ENCODE measurements around the gene RAC3.

Gene RAC3

DNA sequence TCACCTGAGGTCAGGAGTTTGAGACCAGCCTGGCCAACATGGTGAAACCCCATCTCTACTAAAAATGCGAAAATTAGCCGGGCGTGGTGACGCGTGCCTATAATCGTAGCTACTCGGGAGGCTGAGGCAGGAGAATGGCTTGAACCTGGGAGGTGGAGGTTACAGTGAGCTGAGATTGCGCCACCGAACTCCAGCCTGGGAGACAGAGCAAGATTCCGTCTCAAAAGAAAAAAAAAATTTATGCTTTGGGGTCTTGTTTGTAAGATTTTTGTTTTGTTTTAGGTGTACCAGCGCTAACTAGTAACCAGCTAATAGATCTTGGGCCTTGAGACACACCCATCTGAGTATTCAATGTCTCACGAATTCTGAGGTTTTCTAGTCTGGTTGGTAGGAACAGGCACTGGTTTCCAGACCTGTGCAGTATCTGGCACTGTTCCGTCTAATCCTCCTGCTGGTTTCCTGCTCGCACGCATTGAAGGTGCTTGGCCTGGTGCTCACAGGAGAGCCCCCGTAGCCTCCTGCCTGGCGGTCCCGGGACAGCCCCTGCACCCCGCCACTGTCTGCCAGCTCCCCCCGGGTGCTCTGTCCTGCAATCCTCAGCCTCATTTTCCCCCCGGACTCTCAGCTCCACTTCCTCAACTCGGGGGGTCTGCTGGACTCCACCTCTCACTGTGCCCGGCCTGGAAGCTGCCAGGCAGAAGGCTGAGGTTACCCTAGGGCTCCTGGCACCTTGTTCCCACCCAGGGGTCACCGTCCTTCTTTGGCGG is 44.7 kb downstream of the RAC3 start:
- no peak overlapping the region for H3K4me3 ChIP-seq (ENCODE audit: low read depth, low read length)
- TF ChIP-seq, protein P1, sequence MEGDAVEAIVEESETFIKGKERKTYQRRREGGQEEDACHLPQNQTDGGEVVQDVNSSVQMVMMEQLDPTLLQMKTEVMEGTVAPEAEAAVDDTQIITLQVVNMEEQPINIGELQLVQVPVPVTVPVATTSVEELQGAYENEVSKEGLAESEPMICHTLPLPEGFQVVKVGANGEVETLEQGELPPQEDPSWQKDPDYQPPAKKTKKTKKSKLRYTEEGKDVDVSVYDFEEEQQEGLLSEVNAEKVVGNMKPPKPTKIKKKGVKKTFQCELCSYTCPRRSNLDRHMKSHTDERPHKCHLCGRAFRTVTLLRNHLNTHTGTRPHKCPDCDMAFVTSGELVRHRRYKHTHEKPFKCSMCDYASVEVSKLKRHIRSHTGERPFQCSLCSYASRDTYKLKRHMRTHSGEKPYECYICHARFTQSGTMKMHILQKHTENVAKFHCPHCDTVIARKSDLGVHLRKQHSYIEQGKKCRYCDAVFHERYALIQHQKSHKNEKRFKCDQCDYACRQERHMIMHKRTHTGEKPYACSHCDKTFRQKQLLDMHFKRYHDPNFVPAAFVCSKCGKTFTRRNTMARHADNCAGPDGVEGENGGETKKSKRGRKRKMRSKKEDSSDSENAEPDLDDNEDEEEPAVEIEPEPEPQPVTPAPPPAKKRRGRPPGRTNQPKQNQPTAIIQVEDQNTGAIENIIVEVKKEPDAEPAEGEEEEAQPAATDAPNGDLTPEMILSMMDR (IDR thresholded peaks at IDR 0.05; ENCODE audit: borderline replicate concordance, insufficient read depth, low read depth, low read length) = no peak

DNA sequence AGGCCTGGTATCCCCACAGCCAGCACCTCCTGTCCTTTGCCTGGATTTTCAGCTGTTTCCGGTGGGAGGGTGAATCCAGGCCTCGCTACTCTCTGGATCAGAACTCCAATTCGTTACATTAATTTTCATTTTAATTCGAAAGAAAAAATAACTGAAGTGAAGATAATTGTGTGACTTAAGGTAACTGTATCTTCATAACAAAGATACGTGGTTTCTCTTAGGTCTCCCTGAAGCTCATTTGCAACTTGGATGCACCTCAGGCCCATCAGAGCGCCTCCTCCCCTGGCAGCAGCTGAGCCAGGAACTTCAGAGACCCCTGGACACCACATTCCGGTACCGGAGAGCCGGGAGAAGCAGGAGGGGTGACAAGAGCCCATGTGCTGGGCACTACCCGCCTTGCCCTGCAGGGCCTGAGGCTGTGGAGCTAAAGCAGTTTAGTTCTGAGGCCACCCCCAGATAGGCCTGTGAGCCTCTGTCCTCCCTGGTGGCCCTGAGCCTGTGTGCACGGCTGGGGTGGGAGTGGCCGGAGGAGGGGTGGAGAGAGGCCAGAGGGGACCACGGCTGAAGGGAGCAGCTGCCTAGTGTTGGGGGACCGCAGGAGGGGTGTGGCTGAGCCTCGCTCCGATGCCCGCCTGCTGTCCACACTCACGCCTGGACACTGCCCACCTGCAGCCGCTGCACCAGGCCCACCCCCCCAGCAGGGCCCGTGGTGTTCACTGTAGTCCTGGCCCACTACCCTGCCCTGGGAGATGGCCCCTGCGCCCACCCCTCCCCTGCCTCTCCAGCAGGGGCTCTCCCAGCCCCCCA is 45.5 kb downstream of the RAC3 start:
- TF ChIP-seq, protein P1 (IDR thresholded peaks at IDR 0.05; ENCODE audit: borderline replicate concordance, insufficient read depth, low read depth, low read length) = no peak
- no peak overlapping the region for H3K4me3 ChIP-seq (ENCODE audit: low read depth, low read length)

DNA sequence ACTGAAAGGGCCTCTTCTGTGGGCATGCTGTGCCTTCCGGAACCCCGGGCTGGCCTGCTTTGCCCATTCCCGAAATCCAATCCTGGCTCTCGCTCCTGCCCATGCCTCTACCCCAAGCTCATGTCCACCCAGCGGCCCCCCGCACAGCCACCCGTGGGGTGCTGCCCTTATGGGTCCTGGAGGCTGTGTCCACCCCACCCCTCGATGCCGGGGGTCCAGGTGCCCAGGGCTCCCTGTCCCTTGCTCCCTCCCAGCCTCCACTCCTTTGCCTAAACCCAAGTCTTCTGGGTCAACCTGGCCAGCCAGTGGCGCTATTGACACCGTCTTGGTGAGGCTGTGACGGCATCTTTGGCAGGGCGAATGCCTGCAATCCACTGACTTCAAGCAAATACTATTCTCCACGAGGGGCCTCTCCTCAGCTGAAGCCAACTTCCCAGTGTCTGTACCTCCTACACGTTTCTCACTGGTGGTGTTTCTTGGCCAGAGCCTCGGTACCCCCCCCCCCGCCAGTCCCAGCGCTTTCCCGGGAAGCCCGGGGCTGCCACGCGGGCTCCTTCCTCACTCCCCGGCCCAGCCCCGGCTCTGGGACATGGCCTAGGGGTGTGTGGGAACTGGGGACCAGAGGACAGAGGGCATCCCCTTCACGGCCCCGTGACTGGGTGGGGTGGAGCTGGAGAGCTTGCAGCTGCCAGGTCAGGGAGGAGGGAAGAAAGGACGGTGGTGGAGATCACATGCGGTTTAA is 46.3 kb downstream of the RAC3 start:
- H3K4me3 ChIP-seq (ENCODE audit: low read depth, low read length) = no peak overlapping the region
- TF ChIP-seq, protein P1 (IDR thresholded peaks at IDR 0.05; ENCODE audit: borderline replicate concordance, insufficient read depth, low read depth, low read length) = no peak

DNA sequence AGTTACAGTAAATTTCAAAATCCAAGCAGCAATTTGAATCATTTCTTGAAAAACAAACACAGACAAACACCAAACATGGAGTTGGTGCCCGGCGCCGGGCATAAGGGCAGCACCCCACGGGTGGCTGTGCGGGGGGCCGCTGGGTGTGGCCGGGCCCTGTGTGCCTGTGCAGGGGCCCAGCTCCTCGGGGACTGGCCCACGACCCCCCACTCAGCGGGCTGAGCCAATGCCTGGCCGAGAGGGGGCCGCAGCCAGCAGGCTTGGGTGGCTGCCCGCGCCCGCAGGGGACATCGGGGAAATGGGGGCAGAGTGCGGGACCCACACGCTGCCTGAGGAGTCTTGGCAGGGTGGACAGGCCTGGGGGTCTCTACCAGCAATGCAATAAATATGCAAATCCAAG is 47.0 kb downstream of the RAC3 start:
- H3K4me3 ChIP-seq (ENCODE audit: low read depth, low read length) = no peak overlapping the region
- TF ChIP-seq, protein P1 (IDR thresholded peaks at IDR 0.05; ENCODE audit: borderline replicate concordance, insufficient read depth, low read depth, low read length) = no peak

DNA sequence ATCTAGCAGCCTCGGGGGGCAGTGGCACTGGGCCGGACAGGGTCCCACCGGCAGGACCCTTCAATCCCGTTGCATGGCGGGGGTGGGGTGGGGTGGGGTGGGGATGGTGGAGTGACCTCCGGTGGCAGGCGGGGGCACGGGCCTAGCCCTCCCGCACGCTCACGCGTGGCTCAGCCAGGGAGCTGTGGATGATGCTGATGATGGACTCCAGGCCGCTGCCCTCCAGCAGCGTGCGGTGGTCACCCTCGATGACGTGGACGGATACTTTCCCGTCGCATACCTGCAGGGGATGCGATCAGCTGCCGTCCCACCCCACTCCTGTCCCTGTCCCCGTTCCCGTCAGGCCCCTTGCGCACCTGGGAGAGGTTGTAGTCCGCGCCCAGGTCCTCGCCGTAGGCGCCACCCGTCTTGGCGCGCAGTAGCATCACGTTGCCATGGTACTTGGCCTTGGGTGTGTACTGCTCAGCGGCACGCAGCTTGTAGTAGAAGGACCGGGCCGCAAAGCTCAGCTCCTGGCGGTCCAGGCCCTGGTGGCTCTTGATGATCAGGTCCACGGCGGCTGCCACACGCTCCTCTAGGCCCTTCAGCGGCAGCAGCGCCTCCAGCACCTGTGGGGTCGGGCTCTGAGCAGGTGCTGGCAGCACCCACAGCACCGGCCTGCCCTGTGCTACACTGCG is 47.7 kb downstream of the RAC3 start:
- TF ChIP-seq, protein P1 (IDR thresholded peaks at IDR 0.05; ENCODE audit: borderline replicate concordance, insufficient read depth, low read depth, low read length) = no peak
- no peak overlapping the region for H3K4me3 ChIP-seq (ENCODE audit: low read depth, low read length)

DNA sequence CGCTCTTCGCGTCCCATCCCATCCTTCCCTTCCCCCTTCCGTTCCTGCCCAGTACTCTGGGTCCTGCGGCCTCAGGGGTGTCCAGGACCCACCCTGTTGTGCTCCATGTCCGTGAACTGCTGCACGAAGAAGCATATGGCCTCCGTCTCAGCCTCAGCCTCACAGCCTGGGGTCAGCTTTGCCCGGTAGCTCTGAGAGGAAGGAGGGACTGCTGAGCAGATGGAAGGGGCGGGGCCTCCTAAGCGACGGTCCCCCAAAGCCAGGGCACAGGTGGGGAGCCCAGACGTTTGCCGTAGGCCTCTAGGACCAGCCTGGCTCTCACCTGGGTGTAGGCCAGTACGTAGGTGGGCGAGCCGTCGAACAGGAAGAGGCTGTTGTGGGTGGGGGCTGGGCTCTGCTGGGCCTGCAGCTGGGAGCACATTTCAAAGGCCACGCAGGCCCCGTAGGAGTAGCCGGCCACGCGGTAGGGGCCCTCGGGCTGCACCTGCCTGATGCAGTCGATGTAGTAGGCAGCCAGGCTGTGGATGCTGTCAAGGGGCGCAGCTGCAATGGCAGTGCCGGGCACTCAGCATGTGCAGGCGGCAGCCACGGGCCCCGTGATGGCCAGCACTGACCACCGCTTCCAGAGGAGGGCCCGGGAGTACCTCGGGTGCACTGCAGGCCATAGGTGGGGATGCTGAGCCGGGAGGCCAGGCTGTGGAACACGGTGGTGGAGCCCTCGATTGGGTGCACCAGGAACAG is 48.7 kb downstream of the RAC3 start:
- TF ChIP-seq, protein P1 (IDR thresholded peaks at IDR 0.05; ENCODE audit: borderline replicate concordance, insufficient read depth, low read depth, low read length) = no peak

More for the DNA sequence above, 48.7 kb downstream of the RAC3 start:
- H3K4me3 ChIP-seq (ENCODE audit: low read depth, low read length) = no peak overlapping the region

Data from GM12875 (cell line).